Islet precursor cell (in vitro differentiated cells): ENCODE measurements around the gene IDUA.
"Not testable (repeated sequence)": the region's sequence is repeated elsewhere in the genome, so short reads cannot be mapped to it uniquely, and the experiment has no call there.

Source experiments
- DNase-seq: peaks from one replicate; pipeline ENCODE4 v3.0.0-alpha.2; 2018

Gene IDUA

GRCh38 chr4:987624-988513 lies 1.0 kb downstream of the IDUA start:
- DNase-seq, result no peak

- no peak for DNase-seq
Measured at GRCh38 chr4:988726-989721, 2.2 kb downstream of the IDUA start.

GRCh38 chr4:989722-990471 lies 3.1 kb downstream of the IDUA start:
- DNase-seq, result no peak

- no peak for DNase-seq
Measured at GRCh38 chr4:990746-991367, 4.0 kb downstream of the IDUA start.

GRCh38 chr4:991451-992296 lies 4.8 kb downstream of the IDUA start:
- DNase-seq, result no peak

- no peak for DNase-seq
Measured at GRCh38 chr4:992297-993110, 5.7 kb downstream of the IDUA start.

- DNase-seq, result no peak
Measured at GRCh38 chr4:993111-994029, 6.5 kb downstream of the IDUA start, which contains the start of gene SLC26A1. Gene SLC26A1 (minus strand): TSS chr4:993404. CDS start chr4:991703, 1,701 bp downstream.

GRCh38 chr4:995311-996026 lies 8.6 kb downstream of the IDUA start:
- DNase-seq, result no peak

GRCh38 chr4:996030-996996 lies 9.5 kb downstream of the IDUA start:
- DNase-seq, result no peak

- no peak for DNase-seq
Measured at GRCh38 chr4:996997-997374, 10.1 kb downstream of the IDUA start.

- DNase-seq, result no peak
Measured at GRCh38 chr4:997375-998071, 10.7 kb downstream of the IDUA start.

- DNase-seq, result no peak
Measured at GRCh38 chr4:998096-998691, 11.3 kb downstream of the IDUA start.

- not testable (repeated sequence) for DNase-seq
Measured at GRCh38 chr4:999240-999863, 12.5 kb downstream of the IDUA start.

GRCh38 chr4:999882-1000425 lies 13.1 kb downstream of the IDUA start:
- no peak for DNase-seq

GRCh38 chr4:1000686-1001260 lies 13.9 kb downstream of the IDUA start:
- no peak for DNase-seq
